K562 (cell line): Measurements from ENCODE around the gene ANKLE1. TPM values are rescaled to one million over a fixed set of nuclear protein-coding genes. Genes with fewer than 3 reads are reported as not detected.
A peak's percentile ranks its signal among the peaks of the same experiment; 100 is the strongest.

ENCODE experiments used
- CCAR2 ChIP-seq: fragments of 200-400 bp; formaldehyde crosslinking; IDR thresholded peaks from 2 replicates; pipeline ENCODE4 v1.6.1; 2017; ENCODE audit warnings: mild to moderate bottlenecking, low read depth, low read length
- CHD7 ChIP-seq: fragments of 200-600 bp; sonication (generic); IDR thresholded peaks from one replicate; pipeline ENCODE4 v1.6.1; 2012; ENCODE audit warnings: mild to moderate bottlenecking, low read depth, low read length, inconsistent platforms
- E2F8 ChIP-seq: fragments of 450-650 bp; IDR thresholded peaks from 2 replicates; pipeline ENCODE4 v1.7.1; 2018; ENCODE audit warnings: mild to moderate bottlenecking, low read depth; ENCODE audit not compliant: partially characterized antibody
- GMEB1 ChIP-seq: fragments of 250-450 bp; sonication (Bioruptor Pico); IDR thresholded peaks from 2 replicates; pipeline ENCODE4 v1.4.0; 2020; ENCODE audit warnings: mild to moderate bottlenecking
- HDAC2 ChIP-seq: fragments of 450-650 bp; IDR thresholded peaks from 2 replicates; pipeline ENCODE4 v1.6.1; 2016; ENCODE audit warnings: mild to moderate bottlenecking
- NONO ChIP-seq, 2 experiments: fragments of 200-400 bp in 1 of 2; fragments of 450-650 bp in 1 of 2; formaldehyde crosslinking in 1 of 2; IDR thresholded peaks; 2 replicates each; pipeline ENCODE4 v1.6.1; 2017; ENCODE audit warnings: low read depth in 2 of 2, mild to moderate bottlenecking in 2 of 2, moderate library complexity in 2 of 2, low read length in 1 of 2
- ZNF395 ChIP-seq: fragments of 200-800 bp; sonication (Bioruptor generic); IDR thresholded peaks from 2 replicates; pipeline ENCODE4 v1.6.1; 2017; ENCODE audit warnings: missing genetic modification characterization, missing compliant biosample characterization
- polyA plus RNA-seq, 8 experiments: library from polyadenylated mRNA; depleted of rRNA in 4 of 8; stranded (reverse) in 5 of 8; unstranded in 3 of 8; fragments of >200 nt; fragmentation: Nextera tagmentation in 2 of 8; fragmentation: Illumina TruSeq in 1 of 8; extraction: Ambion mirVana in 2 of 8; extraction: Trizol in 1 of 8; gene quantifications; 2 replicates each; pipeline versions ENCODE4 v1.2.1 to v1.2.3, GENCODE V29; 2011 to 2014; ENCODE audit warnings: inconsistent platforms in 1 of 8, missing spikeins in 1 of 8
- total RNA-seq, 7 experiments: library from RNA; depleted of rRNA in 6 of 7; stranded (reverse); fragments of >200 nt in 6 of 7; fragmentation: Illumina TruSeq in 2 of 7; extraction: Trizol in 2 of 7; gene quantifications; 2 replicates each; pipeline versions ENCODE4 v1.2.1 to v1.2.3, GENCODE V29; 2011 to 2021; ENCODE audit warnings: low replicate concordance in 1 of 7

The ANKLE1 gene
- total and polyA plus RNA-seq, 9 of the 15 experiments (the other 6 are each of a cell fraction or from before 2014, with no cell fraction given): 0.63 to 9.2 (median 2.9) TPM

- TF ChIP-seq HDAC2 (peak; percentile 72), CHD7 (no peak), GMEB1 (no peak), NONO (IDR thresholded peaks at IDR 0.05; ENCODE audit: low read depth in 2 of 2, low read length in 1 of 2) (peak in 1 of 2 experiments; percentile 96; a peak in 2 of 4 replicates), CCAR2 (no peak), ZNF395 (CRISPR knock-in tag) (no peak), E2F8 (peak; percentile 79)
These were observed 53.0 kb downstream of the ANKLE1 start, which contains the start of gene ANO8 (continued) for GRCh38 chr19:17334414-17335409.
